ENCODE data around the gene RASSF10.

Gene RASSF10

GRCh38 chr11:12989428-12990161 lies 19.5 kb upstream of the RASSF10 start:
- no peak overlapping the region for H2BK15ac ChIP-seq (ENCODE audit: low read length)
- H3K9ac ChIP-seq (ENCODE audit: low read depth, low read length, poor library complexity) = no peak overlapping the region
- H3K4me3 ChIP-seq (ENCODE audit: low read length in 2 of 2) = peak overlapping the region in 1 of 2 donors; percentile 24
- H2BK5ac ChIP-seq (ENCODE audit: low read length) = no peak overlapping the region
- no peak overlapping the region for H4K8ac ChIP-seq (ENCODE audit: low read depth, low read length)
- peak overlapping the region; percentile 1 for H3K23ac ChIP-seq (ENCODE audit: low read depth, low read length, poor library complexity)
- no peak overlapping the region for H2BK120ac ChIP-seq (ENCODE audit: low read depth, low read length)
- H3K9me3 ChIP-seq (replicated peaks in 1 of 2; ENCODE audit: control insufficient read depth in 2 of 2, insufficient read depth in 1 of 2, low read depth in 1 of 2, low read length in 2 of 2) = peaks cover 2 to 5% of the 10 kb centered on the region in 2 donors
- no peak for DNase-seq (ENCODE audit: low spot score)
- H3K4me2 ChIP-seq (ENCODE audit: insufficient read depth, low read length, poor library complexity, severe bottlenecking) = no peak overlapping the region
- WGBS, 2 donors (ENCODE audit: extremely low coverage in 2 of 2, insufficient read length in 2 of 2, insufficient replicate concordance in 1 of 2) = no CpG with 5 or more reads among the region's 13 CpGs
- no peaks in the 10 kb centered on the region for H3K79me1 ChIP-seq (ENCODE audit: low read depth, low read length)
- H3K4ac ChIP-seq (ENCODE audit: low read length) = no peak overlapping the region
- peak overlapping the region; percentile 23 for H3K18ac ChIP-seq (ENCODE audit: low read length)
- H3K4me1 ChIP-seq (ENCODE audit: control insufficient read depth in 2 of 2, insufficient read depth in 1 of 2, low read depth in 1 of 2, low read length in 2 of 2) = peaks cover 0 to 5% of the 10 kb centered on the region in 2 donors
- H3K27me3 ChIP-seq (ENCODE audit: control insufficient read depth in 3 of 3, insufficient read depth in 3 of 3, low read depth in 1 of 3, low read length in 3 of 3) = no peaks in the 10 kb centered on the region
- H3K27ac ChIP-seq (replicated peaks; ENCODE audit: low read length) = peak overlapping the region; percentile 40
- H2BK12ac ChIP-seq (ENCODE audit: low read length) = peak overlapping the region; percentile 30
- H3K36me3 ChIP-seq (replicated peaks in 1 of 2; ENCODE audit: control insufficient read depth in 2 of 2, insufficient read depth in 2 of 2, low read length in 2 of 2) = no peaks in the 10 kb centered on the region
- H4K91ac ChIP-seq (ENCODE audit: low read depth, low read length, poor library complexity) = no peak overlapping the region
- peak overlapping the region; percentile 45 for H2AFZ ChIP-seq (ENCODE audit: low read length)
- H2AK5ac ChIP-seq (ENCODE audit: low read depth, low read length) = no peak overlapping the region
- H3K14ac ChIP-seq (ENCODE audit: low read length) = no peak overlapping the region

DNA sequence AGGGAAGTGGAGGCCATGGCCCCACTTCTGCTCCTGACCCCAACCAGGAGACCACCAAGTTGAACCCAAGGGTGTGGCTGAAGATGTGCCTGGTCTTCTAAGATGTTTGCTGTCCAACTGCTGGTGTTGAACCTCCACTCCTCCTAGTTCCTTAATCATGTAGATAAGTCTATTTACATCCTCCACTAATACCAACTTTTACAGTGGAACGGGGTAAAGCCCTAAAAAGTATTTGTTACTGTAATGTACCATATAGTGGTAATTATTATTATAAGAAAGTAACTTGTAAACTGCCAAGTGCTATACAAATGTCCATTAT lies 19.0 kb upstream of the RASSF10 start:
- no peaks in the 10 kb centered on the region for H3K36me3 ChIP-seq (replicated peaks in 1 of 2; ENCODE audit: control insufficient read depth in 2 of 2, insufficient read depth in 2 of 2, low read length in 2 of 2)
- H3K14ac ChIP-seq (ENCODE audit: low read length) = no peak overlapping the region
- H3K4me1 ChIP-seq (ENCODE audit: control insufficient read depth in 2 of 2, insufficient read depth in 1 of 2, low read depth in 1 of 2, low read length in 2 of 2) = peaks cover 0 to 5% of the 10 kb centered on the region in 2 donors
- no peak overlapping the region for H3K23ac ChIP-seq (ENCODE audit: low read depth, low read length, poor library complexity)
- no peak overlapping the region for H2BK5ac ChIP-seq (ENCODE audit: low read length)
- H3K9me3 ChIP-seq (replicated peaks in 1 of 2; ENCODE audit: control insufficient read depth in 2 of 2, insufficient read depth in 1 of 2, low read depth in 1 of 2, low read length in 2 of 2) = peaks cover 2 to 5% of the 10 kb centered on the region in 2 donors
- H4K8ac ChIP-seq (ENCODE audit: low read depth, low read length) = no peak overlapping the region
- H3K4me3 ChIP-seq (ENCODE audit: low read length in 2 of 2) = no peak overlapping the region
- H3K9ac ChIP-seq (ENCODE audit: low read depth, low read length, poor library complexity) = no peak overlapping the region
- no peak overlapping the region for H3K18ac ChIP-seq (ENCODE audit: low read length)
- no peak overlapping the region for H3K27ac ChIP-seq (replicated peaks; ENCODE audit: low read length)
- no peak overlapping the region for H4K91ac ChIP-seq (ENCODE audit: low read depth, low read length, poor library complexity)
- no peak overlapping the region for H2BK120ac ChIP-seq (ENCODE audit: low read depth, low read length)
- no CpG with 5 or more reads among the region's 1 CpG for WGBS, 2 donors (ENCODE audit: extremely low coverage in 2 of 2, insufficient read length in 2 of 2, insufficient replicate concordance in 1 of 2)
- no peak overlapping the region for H2BK15ac ChIP-seq (ENCODE audit: low read length)
- no peak overlapping the region for H3K4me2 ChIP-seq (ENCODE audit: insufficient read depth, low read length, poor library complexity, severe bottlenecking)
- no peak overlapping the region for H2AK5ac ChIP-seq (ENCODE audit: low read depth, low read length)
- peak overlapping the region; percentile 30 for H2BK12ac ChIP-seq (ENCODE audit: low read length)
- no peak for DNase-seq (ENCODE audit: low spot score)
- no peak overlapping the region for H2AFZ ChIP-seq (ENCODE audit: low read length)
- no peaks in the 10 kb centered on the region for H3K79me1 ChIP-seq (ENCODE audit: low read depth, low read length)
- no peak overlapping the region for H3K4ac ChIP-seq (ENCODE audit: low read length)
- H3K27me3 ChIP-seq (ENCODE audit: control insufficient read depth in 3 of 3, insufficient read depth in 3 of 3, low read depth in 1 of 3, low read length in 3 of 3) = no peaks in the 10 kb centered on the region

DNA sequence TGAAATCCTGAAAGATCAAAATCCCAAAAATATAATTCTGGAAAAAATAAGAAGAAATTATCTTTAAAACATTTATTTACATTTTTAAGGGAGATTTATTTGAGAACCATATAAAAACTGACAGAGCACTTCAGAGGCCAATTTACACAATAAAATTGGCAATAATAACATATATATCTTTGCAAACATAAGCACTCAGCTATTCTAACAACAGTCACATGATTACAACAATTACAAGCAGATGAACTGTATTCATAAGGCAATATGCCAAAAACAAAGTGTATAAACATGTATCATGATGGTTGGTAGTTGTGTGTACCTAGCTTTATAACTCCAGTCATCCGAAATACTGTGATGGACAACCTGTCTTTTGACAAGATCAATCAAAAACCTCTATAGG lies 17.7 kb upstream of the RASSF10 start:
- H3K9ac ChIP-seq (ENCODE audit: low read depth, low read length, poor library complexity) = no peak overlapping the region
- no peak overlapping the region for H2BK5ac ChIP-seq (ENCODE audit: low read length)
- H2AFZ ChIP-seq (ENCODE audit: low read length) = no peak overlapping the region
- peaks cover 0 to 5% of the 10 kb centered on the region in 2 donors for H3K4me1 ChIP-seq (ENCODE audit: control insufficient read depth in 2 of 2, insufficient read depth in 1 of 2, low read depth in 1 of 2, low read length in 2 of 2)
- no peak overlapping the region for H4K91ac ChIP-seq (ENCODE audit: low read depth, low read length, poor library complexity)
- no peak overlapping the region for H4K8ac ChIP-seq (ENCODE audit: low read depth, low read length)
- no peak overlapping the region for H2BK15ac ChIP-seq (ENCODE audit: low read length)
- H3K27ac ChIP-seq (replicated peaks; ENCODE audit: low read length) = no peak overlapping the region
- DNase-seq (ENCODE audit: low spot score) = no peak
- H2BK12ac ChIP-seq (ENCODE audit: low read length) = no peak overlapping the region
- H2BK120ac ChIP-seq (ENCODE audit: low read depth, low read length) = no peak overlapping the region
- WGBS, 2 donors (ENCODE audit: extremely low coverage in 2 of 2, insufficient read length in 2 of 2, insufficient replicate concordance in 1 of 2) = no CpG with 5 or more reads among the region's 1 CpG
- H3K27me3 ChIP-seq (ENCODE audit: control insufficient read depth in 3 of 3, insufficient read depth in 3 of 3, low read depth in 1 of 3, low read length in 3 of 3) = no peaks in the 10 kb centered on the region
- no peaks in the 10 kb centered on the region for H3K36me3 ChIP-seq (replicated peaks in 1 of 2; ENCODE audit: control insufficient read depth in 2 of 2, insufficient read depth in 2 of 2, low read length in 2 of 2)
- H3K14ac ChIP-seq (ENCODE audit: low read length) = no peak overlapping the region
- H2AK5ac ChIP-seq (ENCODE audit: low read depth, low read length) = no peak overlapping the region
- H3K18ac ChIP-seq (ENCODE audit: low read length) = no peak overlapping the region
- no peaks in the 10 kb centered on the region for H3K79me1 ChIP-seq (ENCODE audit: low read depth, low read length)
- no peak overlapping the region for H3K4ac ChIP-seq (ENCODE audit: low read length)
- H3K4me3 ChIP-seq (ENCODE audit: low read length in 2 of 2) = no peak overlapping the region
- H3K23ac ChIP-seq (ENCODE audit: low read depth, low read length, poor library complexity) = no peak overlapping the region
- H3K9me3 ChIP-seq (replicated peaks in 1 of 2; ENCODE audit: control insufficient read depth in 2 of 2, insufficient read depth in 1 of 2, low read depth in 1 of 2, low read length in 2 of 2) = peaks cover 2 to 5% of the 10 kb centered on the region in 2 donors
- H3K4me2 ChIP-seq (ENCODE audit: insufficient read depth, low read length, poor library complexity, severe bottlenecking) = no peak overlapping the region

GRCh38 chr11:12993626-12994025 lies 15.5 kb upstream of the RASSF10 start:
- peaks cover 0 to 5% of the 10 kb centered on the region in 2 donors for H3K4me1 ChIP-seq (ENCODE audit: control insufficient read depth in 2 of 2, insufficient read depth in 1 of 2, low read depth in 1 of 2, low read length in 2 of 2)
- H3K27ac ChIP-seq (replicated peaks; ENCODE audit: low read length) = no peak overlapping the region
- WGBS, 2 donors (ENCODE audit: extremely low coverage in 2 of 2, insufficient read length in 2 of 2, insufficient replicate concordance in 1 of 2) = no CpG with 5 or more reads among the region's 1 CpG
- no peak overlapping the region for H3K4ac ChIP-seq (ENCODE audit: low read length)
- H4K8ac ChIP-seq (ENCODE audit: low read depth, low read length) = no peak overlapping the region
- no peak overlapping the region for H3K4me3 ChIP-seq (ENCODE audit: low read length in 2 of 2)
- H3K23ac ChIP-seq (ENCODE audit: low read depth, low read length, poor library complexity) = no peak overlapping the region
- no peak overlapping the region for H3K4me2 ChIP-seq (ENCODE audit: insufficient read depth, low read length, poor library complexity, severe bottlenecking)
- peaks cover 2 to 5% of the 10 kb centered on the region in 2 donors for H3K9me3 ChIP-seq (replicated peaks in 1 of 2; ENCODE audit: control insufficient read depth in 2 of 2, insufficient read depth in 1 of 2, low read depth in 1 of 2, low read length in 2 of 2)
- H2BK120ac ChIP-seq (ENCODE audit: low read depth, low read length) = no peak overlapping the region
- H3K18ac ChIP-seq (ENCODE audit: low read length) = no peak overlapping the region
- no peaks in the 10 kb centered on the region for H3K36me3 ChIP-seq (replicated peaks in 1 of 2; ENCODE audit: control insufficient read depth in 2 of 2, insufficient read depth in 2 of 2, low read length in 2 of 2)
- H2BK5ac ChIP-seq (ENCODE audit: low read length) = no peak overlapping the region
- no peaks in the 10 kb centered on the region for H3K27me3 ChIP-seq (ENCODE audit: control insufficient read depth in 3 of 3, insufficient read depth in 3 of 3, low read depth in 1 of 3, low read length in 3 of 3)
- no peak overlapping the region for H4K91ac ChIP-seq (ENCODE audit: low read depth, low read length, poor library complexity)
- H3K14ac ChIP-seq (ENCODE audit: low read length) = no peak overlapping the region
- H2AFZ ChIP-seq (ENCODE audit: low read length) = no peak overlapping the region
- H2BK12ac ChIP-seq (ENCODE audit: low read length) = no peak overlapping the region
- no peaks in the 10 kb centered on the region for H3K79me1 ChIP-seq (ENCODE audit: low read depth, low read length)
- H3K9ac ChIP-seq (ENCODE audit: low read depth, low read length, poor library complexity) = no peak overlapping the region
- DNase-seq (ENCODE audit: low spot score) = no peak
- no peak overlapping the region for H2AK5ac ChIP-seq (ENCODE audit: low read depth, low read length)
- H2BK15ac ChIP-seq (ENCODE audit: low read length) = no peak overlapping the region

All from neuronal stem cell (in vitro differentiated cells).